Lower leg skin (tissue), 4 donors: ENCODE results near the gene CDH11. TPM values are rescaled to one million over a fixed set of nuclear protein-coding genes. Genes with fewer than 3 reads are reported as not detected.

Experiments used
- DNase-seq, 2 donors: peaks; one replicate each; pipeline ENCODE4 v3.0.0-alpha.2; 2019; ENCODE audit warnings: low spot score in 2 of 2
- H3K4me3 ChIP-seq: fragments of 200-600 bp; sonication (generic); 2 replicates; pipeline ENCODE4 v1.5.1; 2017; ENCODE audit warnings: mild to moderate bottlenecking, low read depth; ENCODE audit not compliant: poor library complexity, severe bottlenecking
- POLR2A ChIP-seq, 2 donors: fragments of 450-650 bp; IDR thresholded peaks; one replicate each; pipeline ENCODE4 v1.6.1; 2016 to 2017; ENCODE audit warnings: antibody characterized with exemption in 2 of 2, mild to moderate bottlenecking in 1 of 2, moderate library complexity in 1 of 2
- WGBS, 2 donors: methylation state at CpG; one replicate each; pipeline ENCODE4 v1.1.5; 2018; 5-methylcytosine and 5-hydroxymethylcytosine counted together
- intact Hi-C: fragments of 100-400 bp; cut with DNase I; formaldehyde crosslinking; loops from one replicate; pipeline ENCODE4 v1.15.0; 2023; ENCODE audit warnings: low total_unique reads
- total RNA-seq, 4 donors: library from RNA; depleted of rRNA; stranded (reverse); fragments of >200 nt; gene quantifications; one replicate each; pipeline ENCODE4 v1.1.0, GENCODE V29; 2016
- TF ChIP-seq, protein P1 (sequence below), 3 donors: fragments of 450-650 bp; IDR thresholded peaks; one replicate each; pipeline ENCODE4 v1.5.1; 2016; ENCODE audit warnings: antibody characterized with exemption in 3 of 3, mild to moderate bottlenecking in 3 of 3, moderate library complexity in 2 of 3

Gene CDH11
- total RNA-seq, 4 donors from 2014 or later, result 37.4 to 78.8 (median 47.5) TPM

- 56 to 62% methylated on average over 3 of the region's 3 CpGs for WGBS, 2 donors
- no peak overlapping the region for H3K4me3 ChIP-seq
- DNase-seq, result no peak
- intact Hi-C loops, result no loop called here
- TF ChIP-seq POLR2A (IDR thresholded peaks at IDR 0.05), result no peak
- TF ChIP-seq, protein P1, sequence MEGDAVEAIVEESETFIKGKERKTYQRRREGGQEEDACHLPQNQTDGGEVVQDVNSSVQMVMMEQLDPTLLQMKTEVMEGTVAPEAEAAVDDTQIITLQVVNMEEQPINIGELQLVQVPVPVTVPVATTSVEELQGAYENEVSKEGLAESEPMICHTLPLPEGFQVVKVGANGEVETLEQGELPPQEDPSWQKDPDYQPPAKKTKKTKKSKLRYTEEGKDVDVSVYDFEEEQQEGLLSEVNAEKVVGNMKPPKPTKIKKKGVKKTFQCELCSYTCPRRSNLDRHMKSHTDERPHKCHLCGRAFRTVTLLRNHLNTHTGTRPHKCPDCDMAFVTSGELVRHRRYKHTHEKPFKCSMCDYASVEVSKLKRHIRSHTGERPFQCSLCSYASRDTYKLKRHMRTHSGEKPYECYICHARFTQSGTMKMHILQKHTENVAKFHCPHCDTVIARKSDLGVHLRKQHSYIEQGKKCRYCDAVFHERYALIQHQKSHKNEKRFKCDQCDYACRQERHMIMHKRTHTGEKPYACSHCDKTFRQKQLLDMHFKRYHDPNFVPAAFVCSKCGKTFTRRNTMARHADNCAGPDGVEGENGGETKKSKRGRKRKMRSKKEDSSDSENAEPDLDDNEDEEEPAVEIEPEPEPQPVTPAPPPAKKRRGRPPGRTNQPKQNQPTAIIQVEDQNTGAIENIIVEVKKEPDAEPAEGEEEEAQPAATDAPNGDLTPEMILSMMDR (IDR thresholded peaks at IDR 0.05), result no peak
Measured at GRCh38 chr16:64983231-64983630, 138.6 kb downstream of the CDH11 start.

- 91 to 92% methylated on average over 3 of the region's 3 CpGs for WGBS, 2 donors
- H3K4me3 ChIP-seq, result no peak overlapping the region
- TF ChIP-seq, protein P1 (IDR thresholded peaks at IDR 0.05), result no peak
- no peak for TF ChIP-seq POLR2A (IDR thresholded peaks at IDR 0.05)
- DNase-seq, result no peak
- intact Hi-C loops, result no loop called here
Measured at GRCh38 chr16:64982581-64982980, 139.3 kb downstream of the CDH11 start.

- intact Hi-C loops, result no loop called here
- DNase-seq, result no peak
- TF ChIP-seq POLR2A (IDR thresholded peaks at IDR 0.05), result no peak
- TF ChIP-seq, protein P1 (IDR thresholded peaks at IDR 0.05), result no peak
- 77 to 82% methylated on average over 11 of the region's 11 CpGs for WGBS, 2 donors
- H3K4me3 ChIP-seq, result no peak overlapping the region
Measured at GRCh38 chr16:64981568-64982281, 140.1 kb downstream of the CDH11 start.

- DNase-seq, result no peak
- TF ChIP-seq, protein P1 (IDR thresholded peaks at IDR 0.05), result no peak
- TF ChIP-seq POLR2A (IDR thresholded peaks at IDR 0.05), result no peak
- H3K4me3 ChIP-seq, result no peak overlapping the region
- intact Hi-C loops, result no loop called here
- WGBS, 2 donors, result 59 to 67% methylated on average over 4 of the region's 4 CpGs
Measured at GRCh38 chr16:64977206-64977920, 144.5 kb downstream of the CDH11 start.

DNA sequence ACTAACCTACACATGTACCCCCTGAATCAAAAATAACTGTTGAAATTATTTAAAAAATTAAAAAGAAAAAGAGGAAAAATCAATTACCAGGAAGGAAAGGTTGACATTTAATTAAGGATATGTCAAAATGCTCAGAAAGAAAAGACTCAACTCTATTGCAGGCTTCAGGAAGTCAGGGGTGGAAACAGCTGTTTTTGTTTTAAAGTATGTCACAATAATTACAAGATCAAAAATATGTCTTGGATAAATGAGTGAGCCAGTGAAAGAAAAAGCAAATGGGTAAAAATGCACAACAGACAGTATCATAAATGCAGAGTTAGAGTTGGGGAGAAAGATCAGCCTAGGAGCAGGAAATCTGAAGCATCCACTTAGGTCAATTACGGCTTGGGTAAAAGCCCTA lies 146.0 kb downstream of the CDH11 start:
- intact Hi-C loops, result no loop called here
- WGBS, 2 donors, result 72 to 81% methylated on average over 1 of the region's 1 CpG
- TF ChIP-seq, protein P1 (IDR thresholded peaks at IDR 0.05), result no peak
- TF ChIP-seq POLR2A (IDR thresholded peaks at IDR 0.05), result no peak
- no peak overlapping the region for H3K4me3 ChIP-seq
- DNase-seq, result no peak
